ENCODE measurements around the gene HLA-DPA1. TPM values are rescaled to one million over a fixed set of nuclear protein-coding genes. Genes with fewer than 3 reads are reported as not detected.

HLA-DPA1 gene
- total RNA-seq, 5 donors from 2014 or later (not counting 1 experiment from before 2014, with no cell fraction given): 29.6 to 68.4 (median 35.9) TPM

GRCh38 chr6:33019372-33019771, 54.1 kb downstream of the HLA-DPA1 start:
- Histone ChIP-seq H3K4me1 (ENCODE audit: control insufficient read depth in 1 of 2, extremely low read depth in 1 of 2, insufficient read depth in 2 of 2, low read length in 2 of 2) (peaks cover 0 to 12% of the 10 kb centered on the region in 2 experiments), H3K27me3 (replicated peaks in 1 of 2; ENCODE audit: control insufficient read depth in 2 of 2, extremely low read depth in 1 of 2, insufficient read depth in 2 of 2, low read length in 1 of 2) (peaks cover 0 to 9% of the 10 kb centered on the region in 2 experiments), H3K9me3 (no peaks in the 10 kb centered on the region), H3K36me3 (ENCODE audit: control insufficient read depth in 2 of 2, extremely low read depth in 1 of 2, insufficient read depth in 1 of 2, low read length in 1 of 2) (no peaks in the 10 kb centered on the region), H3K4me3 (ENCODE audit: control insufficient read depth in 1 of 2, extremely low read depth in 1 of 2, low read length in 1 of 2) (no peak overlapping the region), H3K27ac (ENCODE audit: low read length) (peak overlapping the region; percentile 15)
- H3K4me1 Mint-ChIP-seq: peaks cover 10 to 41% (median 34%) of the 10 kb centered on the region in 3 donors
- H3K27ac Mint-ChIP-seq: peak overlapping the region in 1 of 2 donors; percentile 86
- ATAC-seq (replicated peaks in 1 of 4): no peak
- H3K4me3 Mint-ChIP-seq: peak overlapping the region; percentile 14 to 71 (median 59)
- POLR2A ChIA-PET: no interaction called here
- H3K9me3 Mint-ChIP-seq: no peaks in the 10 kb centered on the region
- H3K27me3 Mint-ChIP-seq: peaks cover 0 to 2% of the 10 kb centered on the region in 2 donors
- no peaks in the 10 kb centered on the region for H3K36me3 Mint-ChIP-seq
- CTCF ChIA-PET: interaction anchor here in 1 of 2 donors (0.6 to 2.1 kb wide), 6 partner anchors 12 to 229 kb away, joined by 3 to 10 read pairs (median 4); partner anchors contain the start of gene HLA-DPA1
- no peak for DNase-seq

- ATAC-seq (replicated peaks in 1 of 4): peak in 3 of 4 experiments; percentile 61 to 85 (median 66)
- Mint-ChIP-seq H3K27ac (peak overlapping the region; percentile 49 to 86), H3K4me1 (peaks cover 10 to 41% (median 34%) of the 10 kb centered on the region in 3 donors), H3K4me3 (peak overlapping the region; percentile 14 to 71 (median 59)), H3K36me3 (no peaks in the 10 kb centered on the region), H3K27me3 (peaks cover 0 to 2% of the 10 kb centered on the region in 2 donors), H3K9me3 (no peaks in the 10 kb centered on the region)
- Histone ChIP-seq H3K36me3 (ENCODE audit: control insufficient read depth in 2 of 2, extremely low read depth in 1 of 2, insufficient read depth in 1 of 2, low read length in 1 of 2) (no peaks in the 10 kb centered on the region), H3K27ac (ENCODE audit: low read length) (peak overlapping the region; percentile 38), H3K9me3 (no peaks in the 10 kb centered on the region), H3K4me1 (ENCODE audit: control insufficient read depth in 1 of 2, extremely low read depth in 1 of 2, insufficient read depth in 2 of 2, low read length in 2 of 2) (peaks cover 0 to 12% of the 10 kb centered on the region in 2 experiments), H3K4me3 (ENCODE audit: control insufficient read depth in 1 of 2, extremely low read depth in 1 of 2, low read length in 1 of 2) (peak overlapping the region in 1 of 2 donors; percentile 24), H3K27me3 (replicated peaks in 1 of 2; ENCODE audit: control insufficient read depth in 2 of 2, extremely low read depth in 1 of 2, insufficient read depth in 2 of 2, low read length in 1 of 2) (peaks cover 0 to 11% of the 10 kb centered on the region in 2 experiments)
- peak in 13 of 35 experiments; percentile 9 to 60 (median 21) for DNase-seq
- POLR2A ChIA-PET: no interaction called here
- CTCF ChIA-PET: interaction anchor here in 1 of 2 donors (0.6 to 2.1 kb wide), 6 partner anchors 54 to 230 kb away, joined by 3 to 10 read pairs (median 4); partner anchors contain the start of gene HLA-DPA1
- no CpG with 5 or more reads among the region's 6 CpGs for WGBS (ENCODE audit: insufficient coverage)
These were observed 54.5 kb downstream of the HLA-DPA1 start for GRCh38 chr6:33018904-33019303.

GRCh38 chr6:33018418-33018817, 55.0 kb downstream of the HLA-DPA1 start:
- Histone ChIP-seq H3K9me3 (no peaks in the 10 kb centered on the region), H3K4me1 (ENCODE audit: control insufficient read depth in 1 of 2, extremely low read depth in 1 of 2, insufficient read depth in 2 of 2, low read length in 2 of 2) (peaks cover 0 to 12% of the 10 kb centered on the region in 2 experiments)

GRCh38 chr6:33017694-33018353, 55.6 kb downstream of the HLA-DPA1 start:
- ATAC-seq (replicated peaks in 1 of 4) (no peak), DNase-seq (no peak)
- peaks cover 0 to 16% of the 10 kb centered on the region in 2 experiments for H3K27me3 ChIP-seq (replicated peaks in 1 of 2; ENCODE audit: control insufficient read depth in 2 of 2, extremely low read depth in 1 of 2, insufficient read depth in 2 of 2, low read length in 1 of 2)
- H3K9me3 Mint-ChIP-seq: no peaks in the 10 kb centered on the region
- H3K27ac ChIP-seq (ENCODE audit: low read length): peak overlapping the region; percentile 38
- no peaks in the 10 kb centered on the region for H3K36me3 ChIP-seq (ENCODE audit: control insufficient read depth in 2 of 2, extremely low read depth in 1 of 2, insufficient read depth in 1 of 2, low read length in 1 of 2)
- no peak overlapping the region for H3K4me3 ChIP-seq (ENCODE audit: control insufficient read depth in 1 of 2, extremely low read depth in 1 of 2, low read length in 1 of 2)
- H3K27ac Mint-ChIP-seq: peak overlapping the region in 1 of 2 donors; percentile 70
- peaks cover 10 to 41% (median 34%) of the 10 kb centered on the region in 3 donors for H3K4me1 Mint-ChIP-seq
- H3K4me3 Mint-ChIP-seq: no peak overlapping the region
- CTCF ChIA-PET: interaction anchor here in 1 of 2 donors (0.6 to 2.1 kb wide), 4 partner anchors 55 to 231 kb away, joined by 3 to 10 read pairs (median 4); partner anchors contain the start of gene HLA-DPA1
- no peaks in the 10 kb centered on the region for H3K9me3 ChIP-seq
- H3K27me3 Mint-ChIP-seq: peaks cover 7 to 10% of the 10 kb centered on the region in 2 donors
- WGBS (ENCODE audit: insufficient coverage): 84% methylated on average over 3 of the region's 3 CpGs
- H3K36me3 Mint-ChIP-seq: no peaks in the 10 kb centered on the region
- POLR2A ChIA-PET: no interaction called here
- H3K4me1 ChIP-seq (ENCODE audit: control insufficient read depth in 1 of 2, extremely low read depth in 1 of 2, insufficient read depth in 2 of 2, low read length in 2 of 2): peaks cover 0 to 12% of the 10 kb centered on the region in 2 experiments

More at GRCh38 chr6:33018418-33018817, 55.0 kb downstream of the HLA-DPA1 start:
- Mint-ChIP-seq H3K36me3 (no peaks in the 10 kb centered on the region), H3K4me3 (peak overlapping the region in 2 of 3 donors; percentile 10 to 59), H3K27me3 (peaks cover 2 to 6% of the 10 kb centered on the region in 2 donors), H3K9me3 (no peaks in the 10 kb centered on the region), H3K27ac (peak overlapping the region in 1 of 2 donors; percentile 70), H3K4me1 (peaks cover 10 to 41% (median 34%) of the 10 kb centered on the region in 3 donors)
- ChIA-PET CTCF (interaction anchor here in 1 of 2 donors (0.6 to 2.1 kb wide), 5 partner anchors 54 to 230 kb away, joined by 3 to 10 read pairs (median 4); partner anchors contain the start of gene HLA-DPA1), POLR2A (no interaction called here)
- Histone ChIP-seq H3K27me3 (replicated peaks in 1 of 2; ENCODE audit: control insufficient read depth in 2 of 2, extremely low read depth in 1 of 2, insufficient read depth in 2 of 2, low read length in 1 of 2) (peaks cover 0 to 16% of the 10 kb centered on the region in 2 experiments), H3K4me3 (ENCODE audit: control insufficient read depth in 1 of 2, extremely low read depth in 1 of 2, low read length in 1 of 2) (no peak overlapping the region), H3K27ac (ENCODE audit: low read length) (peak overlapping the region; percentile 38), H3K36me3 (ENCODE audit: control insufficient read depth in 2 of 2, extremely low read depth in 1 of 2, insufficient read depth in 1 of 2, low read length in 1 of 2) (no peaks in the 10 kb centered on the region)
- ATAC-seq (replicated peaks in 1 of 4) (no peak), DNase-seq (no peak)

GRCh38 chr6:33017018-33017417, 56.4 kb downstream of the HLA-DPA1 start:
- H3K4me3 Mint-ChIP-seq: no peak overlapping the region
- WGBS (ENCODE audit: insufficient coverage): 56% methylated on average over 2 of the region's 4 CpGs

DNA sequence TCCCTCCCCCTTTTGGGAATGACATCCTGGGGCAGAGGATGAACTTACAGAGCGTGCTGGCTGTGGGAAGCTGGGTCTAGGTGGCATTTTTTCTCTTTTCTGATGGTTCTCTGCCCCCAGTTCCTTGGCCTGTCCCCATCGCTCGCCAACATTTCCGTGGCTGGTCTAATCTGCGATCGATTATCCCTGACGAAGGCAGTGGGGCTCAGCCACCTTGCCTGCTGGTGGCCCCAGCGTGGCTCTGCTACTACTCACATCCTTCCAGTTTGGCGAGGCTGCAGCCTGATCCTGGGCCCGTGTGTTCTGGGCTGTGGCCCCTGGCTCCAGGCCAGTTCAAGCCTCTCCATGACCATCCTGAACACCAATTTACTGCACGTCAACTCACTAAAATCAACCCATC, 57.7 kb downstream of the HLA-DPA1 start:
- H3K27me3 ChIP-seq (replicated peaks in 1 of 2; ENCODE audit: control insufficient read depth in 2 of 2, extremely low read depth in 1 of 2, insufficient read depth in 2 of 2, low read length in 1 of 2): peaks cover 0 to 16% of the 10 kb centered on the region in 2 experiments
- no peaks in the 10 kb centered on the region for H3K36me3 ChIP-seq (ENCODE audit: control insufficient read depth in 2 of 2, extremely low read depth in 1 of 2, insufficient read depth in 1 of 2, low read length in 1 of 2)
- DNase-seq (no peak), ATAC-seq (replicated peaks in 1 of 4) (no peak)
- Mint-ChIP-seq H3K9me3 (no peaks in the 10 kb centered on the region), H3K36me3 (no peaks in the 10 kb centered on the region), H3K27ac (no peak overlapping the region), H3K4me1 (peaks cover 10 to 44% (median 34%) of the 10 kb centered on the region in 3 donors), H3K4me3 (no peak overlapping the region), H3K27me3 (peaks cover 7 to 10% of the 10 kb centered on the region in 2 donors)
- H3K9me3 ChIP-seq: no peaks in the 10 kb centered on the region
- ChIA-PET POLR2A (no interaction called here), CTCF (interaction anchor here in 1 of 2 donors (1.4 kb wide), 1 partner anchor 83 kb away, joined by 3 read pairs; no protein-coding TSS in a partner anchor)
- no peak overlapping the region for H3K27ac ChIP-seq (ENCODE audit: low read length)
- H3K4me1 ChIP-seq (ENCODE audit: control insufficient read depth in 1 of 2, extremely low read depth in 1 of 2, insufficient read depth in 2 of 2, low read length in 2 of 2): peaks cover 0 to 12% of the 10 kb centered on the region in 2 experiments
- 91% methylated on average over 9 of the region's 11 CpGs for WGBS (ENCODE audit: insufficient coverage)
- H3K4me3 ChIP-seq (ENCODE audit: control insufficient read depth in 1 of 2, extremely low read depth in 1 of 2, low read length in 1 of 2): no peak overlapping the region

More at GRCh38 chr6:33017018-33017417, 56.4 kb downstream of the HLA-DPA1 start:
- Histone ChIP-seq H3K9me3 (no peaks in the 10 kb centered on the region), H3K4me1 (ENCODE audit: control insufficient read depth in 1 of 2, extremely low read depth in 1 of 2, insufficient read depth in 2 of 2, low read length in 2 of 2) (peaks cover 0 to 12% of the 10 kb centered on the region in 2 experiments), H3K27me3 (replicated peaks in 1 of 2; ENCODE audit: control insufficient read depth in 2 of 2, extremely low read depth in 1 of 2, insufficient read depth in 2 of 2, low read length in 1 of 2) (peaks cover 0 to 16% of the 10 kb centered on the region in 2 experiments), H3K27ac (ENCODE audit: low read length) (no peak overlapping the region), H3K36me3 (ENCODE audit: control insufficient read depth in 2 of 2, extremely low read depth in 1 of 2, insufficient read depth in 1 of 2, low read length in 1 of 2) (no peaks in the 10 kb centered on the region), H3K4me3 (ENCODE audit: control insufficient read depth in 1 of 2, extremely low read depth in 1 of 2, low read length in 1 of 2) (no peak overlapping the region)
- Mint-ChIP-seq H3K36me3 (no peaks in the 10 kb centered on the region), H3K27me3 (peaks cover 7 to 10% of the 10 kb centered on the region in 2 donors), H3K4me1 (peaks cover 10 to 41% (median 34%) of the 10 kb centered on the region in 3 donors), H3K9me3 (no peaks in the 10 kb centered on the region), H3K27ac (peak overlapping the region in 1 of 2 donors; percentile 54)
- ChIA-PET CTCF (interaction anchor here (0.6 to 1.4 kb wide), 5 partner anchors 12 to 84 kb away, joined by 3 read pairs; no protein-coding TSS in a partner anchor), POLR2A (no interaction called here)
- no peak for ATAC-seq (replicated peaks in 1 of 4)
- no peak for DNase-seq
